Measurements from ENCODE around the gene SORCS2. TPM values are rescaled to one million over a fixed set of nuclear protein-coding genes. Genes with fewer than 3 reads are reported as not detected.

The SORCS2 gene
- total and polyA plus RNA-seq, 2 of the 8 experiments (the other 6 are each of a cell fraction or from before 2014, with no cell fraction given), result 0.36 to 1.8 TPM

DNA sequence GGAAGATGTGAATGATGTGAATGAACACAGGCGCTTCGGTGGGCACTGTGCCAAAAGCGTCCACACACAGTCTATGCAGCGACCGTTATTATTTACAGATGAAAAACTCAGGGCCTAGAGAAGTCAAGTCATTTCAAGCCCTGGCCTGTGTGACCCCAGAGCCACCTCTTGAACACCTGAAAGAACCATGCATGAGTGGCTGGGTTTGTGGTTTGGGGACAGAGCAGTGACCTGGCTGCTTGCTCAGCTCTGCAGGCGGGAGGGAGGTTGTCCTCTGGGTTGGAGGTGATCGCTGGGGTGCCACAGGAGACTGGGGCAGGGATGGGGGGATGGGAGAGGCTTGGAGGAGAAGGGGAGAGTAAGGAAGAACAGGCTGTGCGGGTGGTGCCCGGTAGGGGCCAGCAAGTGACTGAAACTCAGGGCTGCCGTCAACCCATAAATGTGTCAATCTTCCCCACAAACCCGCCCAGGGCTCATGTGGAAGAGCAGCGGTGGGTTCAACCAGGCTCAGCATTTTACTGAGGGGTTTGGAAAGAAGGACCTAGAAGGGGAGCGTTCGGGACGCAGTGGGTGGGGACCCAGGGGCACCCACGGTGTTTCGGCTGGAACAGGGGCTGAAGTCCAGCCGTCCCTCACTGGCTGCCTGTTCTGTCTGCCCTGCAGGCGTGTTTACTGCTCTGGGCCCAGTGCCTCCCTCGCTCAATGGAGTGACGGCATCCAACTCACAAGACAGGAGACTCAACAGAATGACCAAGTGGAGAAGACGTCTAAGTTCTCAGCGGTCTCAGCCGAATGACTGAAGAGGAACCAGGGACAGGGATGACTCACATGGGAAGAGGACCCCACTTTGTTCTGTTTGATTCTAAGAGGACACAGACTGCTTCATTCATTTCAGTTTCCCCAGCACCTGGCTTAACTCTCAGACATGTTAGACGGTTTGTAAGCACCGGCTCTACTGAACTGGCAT is 579.5 kb downstream of the SORCS2 start (continued):
- no peak for TF ChIP-seq GTF2F1 (IDR thresholded peaks at IDR 0.05; ENCODE audit: borderline replicate concordance, low read depth, low read length)
- TF ChIP-seq TAF1 (IDR thresholded peaks at IDR 0.05; ENCODE audit: low read depth, low read length), result no peak
- TF ChIP-seq YY1 (IDR thresholded peaks at IDR 0.05; ENCODE audit: low read depth, low read length), result no peak
- TF ChIP-seq CHD1 (IDR thresholded peaks at IDR 0.05; ENCODE audit: low read depth, low read length), result no peak
- TF ChIP-seq CBX8 (IDR thresholded peaks at IDR 0.05; ENCODE audit: borderline replicate concordance, low read depth, low read length), result no peak
- no peak for TF ChIP-seq JUN (IDR thresholded peaks at IDR 0.05; ENCODE audit: low read depth, low read length)
- no peak for TF ChIP-seq MAFK (IDR thresholded peaks at IDR 0.05; ENCODE audit: low read depth, low read length)
